SK-N-SH (cell line): ENCODE measurements around the gene ZNF784.

Experiments used
- CHD2 ChIP-seq: fragments of 150-350 bp; IDR thresholded peaks from 2 replicates; pipeline ENCODE4 v1.6.1; 2018; ENCODE audit warnings: low read length; ENCODE audit not compliant: partially characterized antibody
- EP300 ChIP-seq, 2 experiments: IDR thresholded peaks; 2 replicates each; pipeline versions ENCODE4 v1.4.0 to v1.6.1; 2012; ENCODE audit warnings: borderline replicate concordance in 1 of 2, low read depth in 1 of 2, low read length in 1 of 2
- FOXM1 ChIP-seq: IDR thresholded peaks from 2 replicates; pipeline ENCODE4 v1.4.0; 2012; ENCODE audit warnings: low read depth, mild to moderate bottlenecking
- MEF2A ChIP-seq: IDR thresholded peaks from 2 replicates; pipeline ENCODE4 v1.4.0; 2012; ENCODE audit warnings: low read depth, borderline replicate concordance
- MXI1 ChIP-seq: IDR thresholded peaks from 2 replicates; pipeline ENCODE4 v1.6.1; 2012; ENCODE audit warnings: mild to moderate bottlenecking, low read depth, low read length, improper control_type of control experiment
- NRF1 ChIP-seq: IDR thresholded peaks from 2 replicates; pipeline ENCODE4 v1.6.1; 2012; ENCODE audit warnings: low read depth, mild to moderate bottlenecking, low read length
- POLR2AphosphoS5 ChIP-seq: IDR thresholded peaks from 2 replicates; pipeline ENCODE4 v1.6.1; 2012; ENCODE audit warnings: low read depth, low read length
- RAD21 ChIP-seq: IDR thresholded peaks from 2 replicates; pipeline ENCODE4 v1.6.1; 2012; ENCODE audit warnings: mild to moderate bottlenecking, low read length
- SMC3 ChIP-seq: IDR thresholded peaks from 2 replicates; pipeline ENCODE4 v1.6.1; 2012; ENCODE audit warnings: low read depth, low read length, improper control_type of control experiment
- TCF12 ChIP-seq: IDR thresholded peaks from 2 replicates; pipeline ENCODE4 v1.4.0; 2012
- USF2 ChIP-seq: fragments of 150-350 bp; IDR thresholded peaks from 2 replicates; pipeline ENCODE4 v1.6.1; 2017; ENCODE audit warnings: antibody characterized with exemption, low read length, low read depth, borderline replicate concordance
- TF ChIP-seq, protein P1 (sequence below): fragments of 200-600 bp; sonication (generic); IDR thresholded peaks from 2 replicates; pipeline ENCODE4 v1.6.1; 2017; ENCODE audit warnings: antibody characterized with exemption, mild to moderate bottlenecking, moderate library complexity
- TF ChIP-seq, protein P2 (sequence below): IDR thresholded peaks from 2 replicates; pipeline ENCODE4; 2012
- TF ChIP-seq, protein P3 (sequence below): IDR thresholded peaks from 2 replicates; pipeline ENCODE4 v1.4.0; 2012; ENCODE audit warnings: low read depth

DNA sequence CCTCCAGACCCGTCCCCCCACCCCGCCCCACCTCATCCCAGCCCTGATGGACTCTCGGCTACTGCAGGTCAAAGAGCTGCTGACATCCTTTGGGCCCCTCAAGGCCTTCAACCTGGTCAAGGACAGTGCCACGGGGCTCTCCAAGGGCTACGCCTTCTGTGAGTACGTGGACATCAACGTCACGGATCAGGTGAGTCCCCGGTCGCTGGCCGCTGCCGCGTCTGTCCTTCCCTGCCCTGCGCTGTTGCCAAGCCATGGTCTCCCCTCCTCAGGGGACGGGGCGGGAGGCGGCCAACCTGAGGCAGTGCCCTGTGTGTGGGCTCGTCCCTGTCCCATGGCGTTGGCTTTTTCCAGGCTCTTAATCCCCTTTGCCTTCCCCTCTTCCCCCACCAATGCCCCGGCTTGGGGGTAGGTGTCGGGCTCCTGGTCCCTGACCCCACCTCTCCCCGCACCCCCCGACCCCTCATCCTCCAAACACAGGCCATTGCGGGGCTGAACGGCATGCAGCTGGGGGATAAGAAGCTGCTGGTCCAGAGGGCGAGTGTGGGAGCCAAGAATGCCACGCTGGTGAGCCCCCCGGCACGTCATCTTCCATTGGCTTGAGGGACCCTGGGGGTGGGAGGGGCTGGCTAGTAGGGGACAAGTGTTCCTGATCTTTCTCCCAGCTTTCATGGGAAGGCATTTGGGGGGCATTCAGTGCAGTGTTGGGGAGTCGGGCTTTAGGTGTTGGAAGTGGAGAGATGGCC lies 44.4 kb upstream of the ZNF784 start:
- no peak for TF ChIP-seq MXI1
- TF ChIP-seq, protein P1, sequence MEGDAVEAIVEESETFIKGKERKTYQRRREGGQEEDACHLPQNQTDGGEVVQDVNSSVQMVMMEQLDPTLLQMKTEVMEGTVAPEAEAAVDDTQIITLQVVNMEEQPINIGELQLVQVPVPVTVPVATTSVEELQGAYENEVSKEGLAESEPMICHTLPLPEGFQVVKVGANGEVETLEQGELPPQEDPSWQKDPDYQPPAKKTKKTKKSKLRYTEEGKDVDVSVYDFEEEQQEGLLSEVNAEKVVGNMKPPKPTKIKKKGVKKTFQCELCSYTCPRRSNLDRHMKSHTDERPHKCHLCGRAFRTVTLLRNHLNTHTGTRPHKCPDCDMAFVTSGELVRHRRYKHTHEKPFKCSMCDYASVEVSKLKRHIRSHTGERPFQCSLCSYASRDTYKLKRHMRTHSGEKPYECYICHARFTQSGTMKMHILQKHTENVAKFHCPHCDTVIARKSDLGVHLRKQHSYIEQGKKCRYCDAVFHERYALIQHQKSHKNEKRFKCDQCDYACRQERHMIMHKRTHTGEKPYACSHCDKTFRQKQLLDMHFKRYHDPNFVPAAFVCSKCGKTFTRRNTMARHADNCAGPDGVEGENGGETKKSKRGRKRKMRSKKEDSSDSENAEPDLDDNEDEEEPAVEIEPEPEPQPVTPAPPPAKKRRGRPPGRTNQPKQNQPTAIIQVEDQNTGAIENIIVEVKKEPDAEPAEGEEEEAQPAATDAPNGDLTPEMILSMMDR, result no peak
- TF ChIP-seq, protein P2, sequence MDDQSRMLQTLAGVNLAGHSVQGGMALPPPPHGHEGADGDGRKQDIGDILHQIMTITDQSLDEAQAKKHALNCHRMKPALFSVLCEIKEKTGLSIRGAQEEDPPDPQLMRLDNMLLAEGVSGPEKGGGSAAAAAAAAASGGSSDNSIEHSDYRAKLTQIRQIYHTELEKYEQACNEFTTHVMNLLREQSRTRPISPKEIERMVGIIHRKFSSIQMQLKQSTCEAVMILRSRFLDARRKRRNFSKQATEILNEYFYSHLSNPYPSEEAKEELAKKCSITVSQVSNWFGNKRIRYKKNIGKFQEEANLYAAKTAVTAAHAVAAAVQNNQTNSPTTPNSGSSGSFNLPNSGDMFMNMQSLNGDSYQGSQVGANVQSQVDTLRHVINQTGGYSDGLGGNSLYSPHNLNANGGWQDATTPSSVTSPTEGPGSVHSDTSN, result no peak
- TF ChIP-seq NRF1, result no peak
- no peak for TF ChIP-seq SMC3
- TF ChIP-seq FOXM1, result no peak
- no peak for TF ChIP-seq USF2
- no peak for TF ChIP-seq RAD21
- TF ChIP-seq POLR2AphosphoS5, result no peak
- TF ChIP-seq EP300 (IDR thresholded peaks at IDR 0.05; ENCODE audit: borderline replicate concordance in 1 of 2, low read depth in 1 of 2, low read length in 1 of 2), result no peak
- TF ChIP-seq CHD2, result no peak
- TF ChIP-seq TCF12, result no peak
- TF ChIP-seq MEF2A, result no peak
- TF ChIP-seq, protein P3, sequence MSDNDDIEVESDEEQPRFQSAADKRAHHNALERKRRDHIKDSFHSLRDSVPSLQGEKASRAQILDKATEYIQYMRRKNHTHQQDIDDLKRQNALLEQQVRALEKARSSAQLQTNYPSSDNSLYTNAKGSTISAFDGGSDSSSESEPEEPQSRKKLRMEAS, result no peak
